RWPE1 (cell line): Measurements from ENCODE around the gene ICA1L.

Experiments
- CTCF ChIA-PET: fragments of 350-600 bp; sonication (Branson Sonifier 250); formaldehyde crosslinking; extraction: SDS; loops from one replicate; lab custom pipeline; 2021; lab: Yijun Ruan, JAX
- POLR2A ChIA-PET: fragments of 400-600 bp; formaldehyde crosslinking; extraction: SDS; loops from one replicate; lab custom pipeline; 2020; ENCODE audit warnings: antibody characterized with exemption; ENCODE audit not compliant: low non-redundant PET; lab: Yijun Ruan, JAX
- DNase-seq: peaks from one replicate; pipeline ENCODE4 v3.0.0; 2012; ENCODE audit warnings: low spot score
- H3K27ac ChIP-seq: fragments of 450-650 bp; 2 replicates; pipeline ENCODE4 v1.5.1; 2017
- TF ChIP-seq, protein P1 (sequence below): fragments of 450-650 bp; conservative IDR thresholded peaks from 2 replicates; pipeline ENCODE4 v1.5.1; 2017; ENCODE audit warnings: low read depth, mild to moderate bottlenecking

Gene ICA1L

GRCh38 chr2:202844656-202845055 is 26.9 kb downstream of the ICA1L start:
- no peak for DNase-seq
- CTCF ChIA-PET = interaction anchor here (0.6 kb wide), 1 partner anchor 380 kb away, joined by 5 read pairs; no protein-coding TSS in a partner anchor
- TF ChIP-seq, protein P1, sequence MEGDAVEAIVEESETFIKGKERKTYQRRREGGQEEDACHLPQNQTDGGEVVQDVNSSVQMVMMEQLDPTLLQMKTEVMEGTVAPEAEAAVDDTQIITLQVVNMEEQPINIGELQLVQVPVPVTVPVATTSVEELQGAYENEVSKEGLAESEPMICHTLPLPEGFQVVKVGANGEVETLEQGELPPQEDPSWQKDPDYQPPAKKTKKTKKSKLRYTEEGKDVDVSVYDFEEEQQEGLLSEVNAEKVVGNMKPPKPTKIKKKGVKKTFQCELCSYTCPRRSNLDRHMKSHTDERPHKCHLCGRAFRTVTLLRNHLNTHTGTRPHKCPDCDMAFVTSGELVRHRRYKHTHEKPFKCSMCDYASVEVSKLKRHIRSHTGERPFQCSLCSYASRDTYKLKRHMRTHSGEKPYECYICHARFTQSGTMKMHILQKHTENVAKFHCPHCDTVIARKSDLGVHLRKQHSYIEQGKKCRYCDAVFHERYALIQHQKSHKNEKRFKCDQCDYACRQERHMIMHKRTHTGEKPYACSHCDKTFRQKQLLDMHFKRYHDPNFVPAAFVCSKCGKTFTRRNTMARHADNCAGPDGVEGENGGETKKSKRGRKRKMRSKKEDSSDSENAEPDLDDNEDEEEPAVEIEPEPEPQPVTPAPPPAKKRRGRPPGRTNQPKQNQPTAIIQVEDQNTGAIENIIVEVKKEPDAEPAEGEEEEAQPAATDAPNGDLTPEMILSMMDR = no peak
- POLR2A ChIA-PET = no interaction called here
- H3K27ac ChIP-seq = no peak overlapping the region

DNA sequence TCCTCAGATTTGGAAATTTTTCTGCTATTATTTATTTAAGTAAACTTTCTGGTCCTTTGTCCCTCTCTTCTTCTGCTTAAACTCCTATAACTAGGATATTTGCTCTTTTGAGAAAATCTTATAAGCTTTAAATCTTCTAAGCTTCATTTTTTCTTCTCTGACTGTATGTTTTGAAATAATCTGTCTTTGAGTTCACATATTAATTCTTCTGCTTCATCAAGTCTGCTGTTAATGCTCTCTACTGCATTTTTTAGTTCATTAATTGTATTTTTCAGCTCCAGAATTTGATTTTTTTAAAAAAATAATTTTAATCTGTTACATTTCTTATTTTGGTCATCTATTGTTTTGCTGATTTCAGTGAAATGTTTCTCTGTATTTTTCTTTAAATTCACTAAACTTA is 28.9 kb downstream of the ICA1L start:
- ChIA-PET CTCF (interaction anchor here (0.6 kb wide), 1 partner anchor 266 kb away, joined by 3 read pairs; no protein-coding TSS in a partner anchor), POLR2A (no interaction called here)
- TF ChIP-seq, protein P1 = no peak
- H3K27ac ChIP-seq = no peak overlapping the region
- no peak for DNase-seq

DNA sequence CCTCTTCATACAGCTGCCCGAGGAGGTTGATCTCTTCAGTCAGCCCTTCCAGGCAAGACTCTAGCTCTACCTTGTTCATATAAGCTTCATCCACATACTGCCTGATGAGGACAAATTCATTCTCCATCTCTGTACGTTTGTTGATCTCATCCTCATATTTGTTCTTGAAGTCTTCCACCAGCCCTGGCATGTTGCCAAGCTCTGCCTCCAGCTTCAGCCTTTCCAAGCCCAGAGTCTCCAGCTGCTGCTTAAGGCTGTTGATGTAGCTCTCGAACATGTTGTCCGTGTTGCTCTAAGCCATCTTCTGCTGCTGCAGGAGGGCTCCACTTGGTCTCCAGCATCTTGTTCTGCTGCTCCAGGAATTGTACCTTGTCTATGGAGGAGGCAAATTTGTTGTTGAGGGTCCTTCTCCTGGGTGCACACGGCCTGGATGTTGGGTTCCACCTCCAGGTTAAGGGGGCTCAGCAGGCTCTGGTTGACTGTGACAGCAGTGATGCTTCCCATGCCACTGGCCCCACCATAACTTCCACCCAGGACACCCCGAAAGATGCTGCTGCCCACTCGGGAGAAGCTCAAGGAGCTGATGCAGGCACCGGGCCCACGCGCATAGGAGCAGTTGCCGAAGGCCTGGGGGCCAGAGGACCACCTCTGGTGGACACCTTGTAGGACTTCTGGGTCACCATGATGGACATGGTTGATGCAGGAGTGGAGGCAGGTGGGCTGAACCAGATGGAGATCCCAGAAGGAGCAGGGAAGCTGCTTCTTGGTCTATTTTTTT is 30.3 kb downstream of the ICA1L start:
- no peak overlapping the region for H3K27ac ChIP-seq
- ChIA-PET POLR2A (no interaction called here), CTCF (interaction anchor here (0.6 to 0.7 kb wide), 3 partner anchors 194 to 755 kb away, joined by 3 to 7 read pairs (median 5); no protein-coding TSS in a partner anchor)
- TF ChIP-seq, protein P1 = no peak
- no peak for DNase-seq

- peak; percentile 71 for DNase-seq
- TF ChIP-seq, protein P1 = peak; percentile 70
- ChIA-PET CTCF (interaction anchor here (0.6 kb wide), 2 partner anchors 405 to 1196 kb away, joined by 3 to 4 read pairs; no protein-coding TSS in a partner anchor), POLR2A (no interaction called here)
- no peak overlapping the region for H3K27ac ChIP-seq
Observed at GRCh38 chr2:202831242-202832220, 40.0 kb downstream of the ICA1L start.

- DNase-seq = no peak
- POLR2A ChIA-PET = no interaction called here
- CTCF ChIA-PET = interaction anchor here (0.8 to 1.4 kb wide), 2 partner anchors 236 to 250 kb away, joined by 3 to 4 read pairs; no protein-coding TSS in a partner anchor
- TF ChIP-seq, protein P1 = no peak
- no peak overlapping the region for H3K27ac ChIP-seq
Observed at GRCh38 chr2:202824901-202825300, 46.7 kb downstream of the ICA1L start.

DNA sequence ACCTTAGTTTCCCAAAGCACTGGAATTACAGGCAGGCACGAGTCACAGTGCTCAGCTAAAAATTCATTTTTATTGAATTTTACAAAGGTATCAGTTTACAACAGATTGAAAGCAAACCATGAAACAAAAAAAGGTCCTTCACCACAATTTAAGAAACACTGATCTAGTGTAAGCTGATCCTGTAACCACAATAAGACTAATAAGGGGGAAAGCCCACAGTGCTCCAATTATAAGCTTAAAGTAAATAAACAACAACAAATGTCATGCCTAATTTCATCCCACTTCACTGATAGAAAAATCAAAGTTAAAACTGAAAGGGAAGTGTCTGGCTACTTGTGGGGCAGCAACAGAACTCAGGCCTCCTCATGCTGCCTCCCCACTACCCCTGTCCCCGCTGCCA is 49.2 kb downstream of the ICA1L start:
- no peak overlapping the region for H3K27ac ChIP-seq
- TF ChIP-seq, protein P1 = no peak
- ChIA-PET CTCF (no interaction called here), POLR2A (no interaction called here)
- no peak for DNase-seq
